Keratinocyte (primary cell): ENCODE measurements around the gene CALML5. TPM values are rescaled to one million over a fixed set of nuclear protein-coding genes. Genes with fewer than 3 reads are reported as not detected.

Experiments used
- DNase-seq: peaks from one replicate; pipeline ENCODE4 v3.0.0-alpha.2; 2011; ENCODE audit warnings: low read depth, missing footprints, low spot score
- FAIRE-seq: peaks from 2 replicates; lab custom pipeline; 2011; peaks lifted over from hg19 to GRCh38; lab: Jason Lieb, UNC
- H2AFZ ChIP-seq: 2 replicates; pipeline ENCODE4 v1.6.0; 2012; ENCODE audit warnings: low read length, control low read depth, inconsistent platforms; ENCODE audit not compliant: control insufficient read depth
- H3K27ac ChIP-seq: 2 replicates; pipeline ENCODE4 v1.5.1; 2011; ENCODE audit warnings: low read length; ENCODE audit not compliant: control insufficient read depth, insufficient read depth
- H3K27me3 ChIP-seq: 3 replicates; pipeline ENCODE4 v1.6.0; 2011; ENCODE audit warnings: low read length; ENCODE audit not compliant: control insufficient read depth, insufficient read depth; ENCODE audit errors: extremely low read depth
- H3K36me3 ChIP-seq, 2 experiments: 2 replicates in 1 of 2; 3 replicates in 1 of 2; pipeline ENCODE4 v1.5.1; 2011; ENCODE audit warnings: low read length in 2 of 2, mild to moderate bottlenecking in 1 of 2; ENCODE audit not compliant: control insufficient read depth in 2 of 2, insufficient read depth in 2 of 2; ENCODE audit errors: extremely low read depth in 1 of 2
- H3K4me1 ChIP-seq: 3 replicates; pipeline ENCODE4 v1.5.1; 2011; ENCODE audit warnings: low read length; ENCODE audit not compliant: control insufficient read depth, insufficient read depth; ENCODE audit errors: extremely low read depth
- H3K4me2 ChIP-seq: 3 replicates; pipeline ENCODE4 v1.6.0; 2011; ENCODE audit warnings: low read depth, low read length; ENCODE audit not compliant: control insufficient read depth, insufficient read depth; ENCODE audit errors: extremely low read depth
- H3K4me3 ChIP-seq, 3 experiments: fragments of 200-600 bp in 1 of 3; sonication (generic) in 1 of 3; 2 replicates in 2 of 3; 3 replicates in 1 of 3; pipeline ENCODE4 v1.5.1; 2011 to 2016; ENCODE audit warnings: low read length in 3 of 3, mild to moderate bottlenecking in 3 of 3, control low read depth in 2 of 3, inconsistent platforms in 1 of 3, low read depth in 1 of 3, mixed read lengths in 1 of 3, mixed run types in 1 of 3, moderate library complexity in 1 of 3; ENCODE audit not compliant: control insufficient read depth in 2 of 3, insufficient read depth in 2 of 3; ENCODE audit errors: extremely low read depth in 1 of 3
- H3K79me2 ChIP-seq: 2 replicates; pipeline ENCODE4 v1.6.0; 2012; ENCODE audit warnings: low read length; ENCODE audit not compliant: control insufficient read depth, insufficient read depth
- H3K9ac ChIP-seq: 3 replicates; pipeline ENCODE4 v1.6.0; 2011; ENCODE audit warnings: low read length; ENCODE audit not compliant: control insufficient read depth, insufficient read depth; ENCODE audit errors: extremely low read depth
- H3K9me1 ChIP-seq: 3 replicates; pipeline ENCODE4 v1.6.0; 2011; ENCODE audit warnings: low read length; ENCODE audit not compliant: control insufficient read depth, insufficient read depth; ENCODE audit errors: extremely low read depth
- H3K9me3 ChIP-seq: 2 replicates; pipeline ENCODE4 v1.5.1; 2012; ENCODE audit warnings: low read depth, low read length; ENCODE audit not compliant: control insufficient read depth
- H4K20me1 ChIP-seq: 3 replicates; pipeline ENCODE4 v1.6.0; 2011; ENCODE audit warnings: low read length; ENCODE audit not compliant: control insufficient read depth, insufficient read depth; ENCODE audit errors: extremely low read depth
- CTCF ChIP-seq, 3 experiments: IDR thresholded peaks in 1 of 3; conservative IDR thresholded peaks in 1 of 3; optimal IDR thresholded peaks in 1 of 3; 2 replicates in 2 of 3; 3 replicates in 1 of 3; pipeline versions ENCODE3 to v1.5.1; 2011; ENCODE audit warnings: low read length in 3 of 3, mild to moderate bottlenecking in 3 of 3, moderate library complexity in 2 of 3, control low read depth in 1 of 3, inconsistent platforms in 1 of 3; ENCODE audit not compliant: insufficient read depth in 2 of 3; ENCODE audit errors: extremely low read depth in 1 of 3
- EZH2 ChIP-seq: IDR thresholded peaks from one replicate; pipeline ENCODE4 v1.6.1; 2012; ENCODE audit warnings: inconsistent platforms, mild to moderate bottlenecking, low read length, moderate library complexity
- dilution Hi-C: fragments of 300-500 bp; cut with MboI; formaldehyde crosslinking; loops from one replicate; pipeline ENCODE4 v1.7.0; 2020; ENCODE audit warnings: low sequenced_read_pairs; ENCODE audit not compliant: extremely low pct_ligation_motif_present
- polyA plus RNA-seq, 5 experiments: library from polyadenylated mRNA; depleted of rRNA in 3 of 5; stranded (reverse) in 3 of 5; stranded (forward) in 1 of 5; unstranded in 1 of 5; fragments of >200 nt; gene quantifications; 1 replicate in 1 of 5; 2 replicates in 3 of 5; 3 replicates in 1 of 5; pipeline versions ENCODE4 v1.2.1 to v1.2.3, GENCODE V29; 2011 to 2012; ENCODE audit warnings: missing spikeins in 2 of 5, low read depth in 1 of 5, low replicate concordance in 1 of 5

The CALML5 gene
- polyA plus RNA-seq, 1 donor (not counting 4 experiments of a cell fraction or from before 2014, with no cell fraction given), result 5.7 TPM

- peaks cover 28% of the 10 kb centered on the region for H3K4me1 ChIP-seq
- H3K9me3 ChIP-seq, result no peaks in the 10 kb centered on the region
- H3K27me3 ChIP-seq, result peaks cover 3% of the 10 kb centered on the region
- dilution Hi-C loops, result no loop called here
- no peaks in the 10 kb centered on the region for H3K36me3 ChIP-seq
- H3K4me2 ChIP-seq, result no peak overlapping the region
- no peak for FAIRE-seq
- DNase-seq, result no peak
- TF ChIP-seq EZH2, result no peak
- TF ChIP-seq CTCF (optimal IDR thresholded peaks at IDR 0.05 in 1 of 3, IDR thresholded peaks at IDR 0.05 in 1 of 3, conservative IDR thresholded peaks at IDR 0.05 in 1 of 3; ENCODE audit: extremely low read depth in 1 of 3, insufficient read depth in 2 of 3, low read length in 3 of 3), result no peak
- H2AFZ ChIP-seq, result no peak overlapping the region
- no peaks in the 10 kb centered on the region for H3K79me2 ChIP-seq
- H3K27ac ChIP-seq, result no peak overlapping the region
- H3K4me3 ChIP-seq, result no peak overlapping the region
- no peaks in the 10 kb centered on the region for H3K9me1 ChIP-seq
- no peak overlapping the region for H3K9ac ChIP-seq
- no peaks in the 10 kb centered on the region for H4K20me1 ChIP-seq
These were observed 846 bp upstream of the CALML5 start for GRCh38 chr10:5500162-5500670.

- Histone ChIP-seq H3K36me3 (no peaks in the 10 kb centered on the region), H3K4me2 (no peak overlapping the region), H3K4me1 (peaks cover 17% of the 10 kb centered on the region), H3K4me3 (no peak overlapping the region), H3K27ac (no peak overlapping the region), H3K9me1 (no peaks in the 10 kb centered on the region), H4K20me1 (no peaks in the 10 kb centered on the region), H2AFZ (no peak overlapping the region), H3K9me3 (no peaks in the 10 kb centered on the region), H3K9ac (no peak overlapping the region), H3K27me3 (peaks cover 3% of the 10 kb centered on the region), H3K79me2 (no peaks in the 10 kb centered on the region)
- DNase-seq (no peak), FAIRE-seq (no peak)
- dilution Hi-C loops, result no loop called here
- TF ChIP-seq CTCF (optimal IDR thresholded peaks at IDR 0.05 in 1 of 3, IDR thresholded peaks at IDR 0.05 in 1 of 3, conservative IDR thresholded peaks at IDR 0.05 in 1 of 3; ENCODE audit: extremely low read depth in 1 of 3, insufficient read depth in 2 of 3, low read length in 3 of 3), result no peak
- TF ChIP-seq EZH2, result no peak
These were observed 428 bp downstream of the CALML5 start for GRCh38 chr10:5498791-5499492.
